ENCODE measurements around the gene COL15A1.
A peak's percentile ranks its signal among the peaks of the same experiment; 100 is the strongest.

Gene COL15A1

GRCh38 chr9:99013550-99013949, 69.8 kb downstream of the COL15A1 start:
- Histone ChIP-seq H3K27me3 (ENCODE audit: insufficient read depth, low read length, poor library complexity, severe bottlenecking) (no peaks in the 10 kb centered on the region), H3K79me2 (ENCODE audit: insufficient read depth, low read length) (no peaks in the 10 kb centered on the region), H3F3A (ENCODE audit: low read depth) (no peaks in the 10 kb centered on the region), H3K4me1 (ENCODE audit: insufficient read depth, low read length, poor library complexity, severe bottlenecking) (peaks cover 23% of the 10 kb centered on the region), H3K9ac (ENCODE audit: low read depth, low read length, poor library complexity, severe bottlenecking) (no peak overlapping the region), H3K4me3 (ENCODE audit: low read length, poor library complexity, severe bottlenecking) (peak overlapping the region; percentile 9), H3K36me3 (ENCODE audit: insufficient read depth, low read length) (no peaks in the 10 kb centered on the region; the same call in 1 of the 2 replicates), H4K20me1 (ENCODE audit: insufficient read depth, low read length, poor library complexity, severe bottlenecking) (no peaks in the 10 kb centered on the region), H2AFZ (ENCODE audit: low read length) (peak overlapping the region; percentile 83), H3K4me2 (ENCODE audit: low read depth, low read length, poor library complexity, severe bottlenecking) (peak overlapping the region; percentile 39), H3K9me2 (replicated peaks; ENCODE audit: low read depth, low read length) (no peaks in the 10 kb centered on the region), H3K9me3 (ENCODE audit: insufficient read depth, low read depth, low read length) (peaks cover 24% of the 10 kb centered on the region; the same call in 1 of the 2 replicates)
- TF ChIP-seq CTCF (conservative IDR thresholded peaks at IDR 0.05; ENCODE audit: low read length) (no peak), EZH2phosphoT487 (IDR thresholded peaks at IDR 0.05; ENCODE audit: borderline replicate concordance) (no peak)

- Histone ChIP-seq H3K4me1 (ENCODE audit: insufficient read depth, low read length, poor library complexity, severe bottlenecking) (peaks cover 30% of the 10 kb centered on the region), H3K27me3 (ENCODE audit: insufficient read depth, low read length, poor library complexity, severe bottlenecking) (no peaks in the 10 kb centered on the region), H3K36me3 (ENCODE audit: insufficient read depth, low read length) (no peaks in the 10 kb centered on the region), H3K9me3 (ENCODE audit: insufficient read depth, low read depth, low read length) (peaks cover 17% of the 10 kb centered on the region; the same call in 1 of the 2 replicates), H3K9ac (ENCODE audit: low read depth, low read length, poor library complexity, severe bottlenecking) (no peak overlapping the region), H3F3A (ENCODE audit: low read depth) (no peaks in the 10 kb centered on the region; the same call in 1 of the 2 replicates), H3K79me2 (ENCODE audit: insufficient read depth, low read length) (no peaks in the 10 kb centered on the region), H3K4me3 (ENCODE audit: low read length, poor library complexity, severe bottlenecking) (no peak overlapping the region), H4K20me1 (ENCODE audit: insufficient read depth, low read length, poor library complexity, severe bottlenecking) (no peaks in the 10 kb centered on the region), H3K9me2 (replicated peaks; ENCODE audit: low read depth, low read length) (no peaks in the 10 kb centered on the region), H2AFZ (ENCODE audit: low read length) (no peak overlapping the region), H3K4me2 (ENCODE audit: low read depth, low read length, poor library complexity, severe bottlenecking) (no peak overlapping the region)
- no peak for TF ChIP-seq CTCF (conservative IDR thresholded peaks at IDR 0.05; ENCODE audit: low read length)
- no peak for TF ChIP-seq EZH2phosphoT487 (IDR thresholded peaks at IDR 0.05; ENCODE audit: borderline replicate concordance)
These were observed 71.7 kb downstream of the COL15A1 start for GRCh38 chr9:99015448-99015847.

- H2AFZ ChIP-seq (ENCODE audit: low read length): no peak overlapping the region
- no peaks in the 10 kb centered on the region for H3K9me2 ChIP-seq (replicated peaks; ENCODE audit: low read depth, low read length)
- H3F3A ChIP-seq (ENCODE audit: low read depth): no peaks in the 10 kb centered on the region; the same call in 1 of the 2 replicates
- no peaks in the 10 kb centered on the region for H4K20me1 ChIP-seq (ENCODE audit: insufficient read depth, low read length, poor library complexity, severe bottlenecking)
- H3K9me3 ChIP-seq (ENCODE audit: insufficient read depth, low read depth, low read length): peaks cover 13% of the 10 kb centered on the region; the same call in 1 of the 2 replicates
- no peaks in the 10 kb centered on the region for H3K27me3 ChIP-seq (ENCODE audit: insufficient read depth, low read length, poor library complexity, severe bottlenecking)
- peaks cover 30% of the 10 kb centered on the region for H3K4me1 ChIP-seq (ENCODE audit: insufficient read depth, low read length, poor library complexity, severe bottlenecking)
- TF ChIP-seq CTCF (conservative IDR thresholded peaks at IDR 0.05; ENCODE audit: low read length) (no peak), EZH2phosphoT487 (IDR thresholded peaks at IDR 0.05; ENCODE audit: borderline replicate concordance) (no peak)
- no peak overlapping the region for H3K4me2 ChIP-seq (ENCODE audit: low read depth, low read length, poor library complexity, severe bottlenecking)
- no peak overlapping the region for H3K4me3 ChIP-seq (ENCODE audit: low read length, poor library complexity, severe bottlenecking)
- H3K9ac ChIP-seq (ENCODE audit: low read depth, low read length, poor library complexity, severe bottlenecking): no peak overlapping the region
- H3K79me2 ChIP-seq (ENCODE audit: insufficient read depth, low read length): no peaks in the 10 kb centered on the region
- no peaks in the 10 kb centered on the region for H3K36me3 ChIP-seq (ENCODE audit: insufficient read depth, low read length)
These were observed 72.2 kb downstream of the COL15A1 start for GRCh38 chr9:99015890-99016289.
